ENCODE measurements around the gene BIRC6. TPM values are rescaled to one million over a fixed set of nuclear protein-coding genes. Genes with fewer than 3 reads are reported as not detected.

Gene BIRC6
- total and polyA plus RNA-seq, 2 of the 8 experiments (the other 6 are each of a cell fraction or from before 2014, with no cell fraction given) = 32.5 to 69.5 TPM

GRCh38 chr2:32516567-32516966 is 159.7 kb downstream of the BIRC6 start (continued):
- no peak for TF ChIP-seq TAF7 (optimal IDR thresholded peaks at IDR 0.05; ENCODE audit: borderline replicate concordance, low read depth, low read length)
- no peak for TF ChIP-seq SP1 (IDR thresholded peaks at IDR 0.05; ENCODE audit: low read depth, low read length)
- TF ChIP-seq CTCF (IDR thresholded peaks at IDR 0.05; ENCODE audit: control extremely low read depth in 1 of 3, insufficient read depth in 1 of 3, low read depth in 1 of 3, low read length in 3 of 3) = no peak

All from H1 (cell line).